ENCODE measurements around the gene GPBP1.
"Not testable (repeated sequence)": the region's sequence is repeated elsewhere in the genome, so short reads cannot be mapped to it uniquely, and the experiment has no call there.

GPBP1 gene, protein sequence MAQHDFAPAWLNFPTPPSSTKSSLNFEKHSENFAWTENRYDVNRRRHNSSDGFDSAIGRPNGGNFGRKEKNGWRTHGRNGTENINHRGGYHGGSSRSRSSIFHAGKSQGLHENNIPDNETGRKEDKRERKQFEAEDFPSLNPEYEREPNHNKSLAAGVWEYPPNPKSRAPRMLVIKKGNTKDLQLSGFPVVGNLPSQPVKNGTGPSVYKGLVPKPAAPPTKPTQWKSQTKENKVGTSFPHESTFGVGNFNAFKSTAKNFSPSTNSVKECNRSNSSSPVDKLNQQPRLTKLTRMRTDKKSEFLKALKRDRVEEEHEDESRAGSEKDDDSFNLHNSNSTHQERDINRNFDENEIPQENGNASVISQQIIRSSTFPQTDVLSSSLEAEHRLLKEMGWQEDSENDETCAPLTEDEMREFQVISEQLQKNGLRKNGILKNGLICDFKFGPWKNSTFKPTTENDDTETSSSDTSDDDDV

DNA sequence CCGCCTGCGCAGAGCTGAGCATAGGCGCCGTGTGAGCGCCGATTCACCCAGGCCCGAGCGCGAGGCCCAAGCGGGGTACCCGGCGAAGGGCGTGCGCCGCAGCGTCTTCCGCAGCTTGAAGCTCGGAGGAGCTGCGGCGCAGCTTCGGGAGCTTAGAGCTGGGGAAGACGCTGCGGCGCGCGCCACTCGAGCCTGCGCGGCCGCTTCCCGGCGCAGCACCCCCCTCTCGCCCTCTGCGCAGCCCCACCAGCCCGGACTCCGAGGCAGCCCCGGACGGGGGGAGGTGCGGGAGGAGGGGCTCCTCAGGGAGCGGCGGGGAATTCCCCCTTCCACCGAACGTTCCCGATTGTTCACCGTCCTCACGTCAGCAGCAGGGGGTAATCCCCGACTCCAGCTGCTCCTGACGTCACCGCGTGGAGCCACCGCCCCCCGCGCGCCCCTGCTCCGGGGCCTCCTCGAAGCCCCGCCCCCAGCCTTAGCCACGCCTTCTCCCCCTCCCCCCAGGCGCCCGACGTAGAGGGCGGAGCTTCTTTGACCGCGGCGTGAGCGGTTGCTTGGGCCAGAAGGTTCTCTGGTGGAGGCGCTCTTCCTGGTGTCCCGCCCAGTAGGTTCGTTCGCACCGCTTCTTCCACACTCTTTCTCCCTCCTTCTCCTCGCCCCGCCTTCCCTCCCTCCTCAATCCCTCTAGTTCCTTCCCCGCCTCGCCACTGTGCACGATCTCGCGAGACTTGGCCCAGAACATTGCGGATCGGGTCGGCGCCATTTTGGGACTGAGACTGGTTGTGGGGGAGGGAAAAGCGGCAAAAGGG lies at the start of gene GPBP1:
GPBP1 (plus strand) TSS at position 741 of the 809 bp plus-strand sequence. CDS start 40,072 bp downstream, outside the sequence.
- peak; percentile 95 to 100 (median 98) for DNase-seq
- intact Hi-C loops (cut with DNase I): loop anchor here (1.0 to 10.0 kb wide), 4 partner anchors 47 to 359 kb away; partner anchors contain the start of genes MAP3K1 and SETD9

DNA sequence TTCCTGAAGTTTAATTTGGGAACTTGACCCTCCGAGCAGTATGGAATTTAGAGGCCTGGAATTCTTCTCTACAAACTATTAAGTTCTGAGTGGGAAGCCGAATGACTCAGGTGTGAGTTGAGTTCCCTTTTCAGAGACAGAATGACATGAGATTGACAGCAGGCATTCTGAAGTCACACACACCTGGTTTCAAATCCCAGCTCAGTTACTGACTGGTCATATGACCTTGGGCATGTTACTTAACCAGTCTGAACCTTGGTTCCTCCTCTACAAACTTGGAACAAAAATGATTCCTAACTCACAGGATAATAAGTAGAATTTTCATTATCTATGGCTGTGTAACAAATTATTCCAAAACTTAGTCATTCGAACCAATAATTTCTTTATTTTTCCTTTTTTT lies 45.5 kb upstream of the GPBP1 start:
- intact Hi-C loops (cut with DNase I): no loop called here

DNA sequence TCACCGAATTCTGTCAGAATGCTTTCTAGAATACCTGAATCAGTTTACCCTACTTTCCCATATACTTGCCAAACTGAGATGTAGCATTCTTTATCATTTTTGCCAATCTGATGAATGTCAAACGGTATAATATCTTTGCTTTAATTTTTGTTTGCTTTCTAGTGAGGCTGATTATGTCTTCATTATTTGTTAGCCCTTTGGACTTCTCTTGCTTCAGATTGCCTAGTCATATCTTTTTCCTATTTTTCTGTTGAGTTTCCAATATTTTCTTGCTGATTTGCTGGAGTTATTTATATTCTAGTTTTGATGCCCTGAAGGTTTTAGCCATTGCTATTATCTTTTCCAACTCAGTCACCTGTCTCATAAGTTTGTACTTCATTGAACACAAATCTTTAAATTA lies 40.3 kb upstream of the GPBP1 start:
- no peak for DNase-seq
- intact Hi-C loops (cut with DNase I): no loop called here

More for the DNA sequence above, 45.5 kb upstream of the GPBP1 start:
- no peak for DNase-seq

DNA sequence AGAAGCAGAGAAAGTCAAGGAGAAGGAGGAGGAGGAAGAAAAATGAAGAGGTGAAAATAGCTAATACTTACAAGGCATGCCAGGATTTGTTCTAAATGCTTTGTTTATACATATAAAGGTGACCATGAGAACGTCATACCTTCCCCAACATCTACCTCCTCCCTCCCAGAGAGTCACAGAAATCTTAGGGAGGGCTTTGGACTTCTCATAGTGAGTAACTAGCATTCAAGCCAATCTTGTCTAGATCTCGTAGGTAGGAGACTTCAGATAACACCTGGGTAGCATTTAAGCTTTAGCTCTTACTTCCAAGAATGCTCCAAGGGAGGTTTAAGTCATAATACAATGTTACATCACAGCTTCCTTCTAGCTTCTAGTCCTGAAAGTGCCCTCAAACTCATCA lies 36.5 kb upstream of the GPBP1 start:
- intact Hi-C loops (cut with DNase I): no loop called here
- DNase-seq: no peak

DNA sequence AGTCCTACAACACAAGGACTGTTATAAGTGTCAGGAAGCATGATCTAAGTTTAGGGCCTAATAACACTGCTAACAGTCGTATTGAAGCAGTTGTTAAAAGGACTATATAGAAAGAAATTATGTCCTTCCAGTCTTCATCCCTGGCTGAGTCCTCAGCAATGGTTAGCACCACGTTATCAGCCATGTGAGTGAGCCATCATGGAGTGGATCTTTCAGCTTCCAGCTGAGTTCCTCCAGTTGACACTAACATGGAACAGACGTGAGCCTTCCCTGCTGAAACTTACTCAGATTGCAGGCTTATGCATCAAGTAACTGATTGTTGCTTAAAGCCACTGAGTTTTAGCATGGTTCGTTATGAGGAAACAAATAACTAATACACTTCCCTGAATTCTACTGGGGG lies 21.5 kb upstream of the GPBP1 start:
- intact Hi-C loops (cut with DNase I): no loop called here
- no peak for DNase-seq

DNA sequence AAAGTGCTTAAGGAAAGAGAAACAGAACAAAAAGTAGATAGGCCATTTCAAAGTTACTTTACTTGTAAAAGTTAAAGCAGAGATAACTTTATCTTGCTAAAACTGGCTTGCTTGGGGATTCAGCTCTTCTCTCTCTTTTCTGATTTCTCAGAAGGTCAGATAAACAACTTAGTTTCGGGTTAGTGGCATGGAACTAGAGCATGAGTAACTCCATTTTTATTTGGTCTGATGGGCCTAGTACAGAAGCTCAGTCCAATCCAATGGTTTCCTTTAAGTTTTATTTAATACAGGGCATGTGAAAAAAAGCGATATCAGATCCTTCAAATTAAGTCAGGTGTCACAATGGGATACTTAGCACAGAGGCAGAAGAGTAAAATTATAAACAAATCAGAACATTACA lies 18.8 kb upstream of the GPBP1 start:
- intact Hi-C loops (cut with DNase I): no loop called here
- DNase-seq: no peak

DNA sequence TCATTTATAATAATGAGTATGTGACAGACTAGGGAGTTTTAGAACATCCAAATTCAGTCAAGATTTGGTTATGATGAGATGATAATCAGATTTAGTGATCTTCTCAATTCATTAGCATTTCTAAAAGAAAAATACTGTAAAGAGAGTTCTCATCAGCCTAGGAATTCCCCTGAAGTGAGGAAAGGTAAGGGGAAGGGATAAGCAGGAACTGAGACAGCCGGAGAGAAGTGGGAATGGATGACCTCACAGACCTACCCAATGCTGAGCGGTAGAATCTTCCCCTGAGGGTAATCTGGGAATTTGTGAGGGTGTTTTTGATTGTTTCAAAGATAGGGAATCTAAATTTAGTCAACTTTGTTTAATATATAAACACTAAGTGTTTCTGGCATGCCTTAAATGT lies 16.7 kb upstream of the GPBP1 start:
- intact Hi-C loops (cut with DNase I): no loop called here
- DNase-seq: no peak

DNA sequence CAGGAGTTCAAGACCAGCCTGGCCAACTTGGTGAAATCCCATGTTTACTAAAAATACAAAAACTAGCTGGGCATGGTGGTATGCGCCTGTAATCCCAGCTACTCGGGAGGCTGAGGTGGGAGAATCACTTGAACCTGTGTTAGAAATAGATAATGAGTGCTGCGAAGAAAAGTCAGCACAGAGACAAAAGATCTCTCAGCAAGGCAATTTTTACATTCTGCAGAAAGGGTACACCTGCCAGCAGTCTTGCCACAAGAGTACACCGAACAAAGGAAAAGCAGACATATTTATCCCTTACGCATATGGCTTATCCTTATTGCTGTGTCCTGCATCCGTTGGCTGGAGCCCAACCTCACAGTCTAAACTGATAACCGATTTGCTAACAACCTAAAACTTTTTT lies 16.2 kb upstream of the GPBP1 start:
- DNase-seq: no peak
- intact Hi-C loops (cut with DNase I): no loop called here

DNA sequence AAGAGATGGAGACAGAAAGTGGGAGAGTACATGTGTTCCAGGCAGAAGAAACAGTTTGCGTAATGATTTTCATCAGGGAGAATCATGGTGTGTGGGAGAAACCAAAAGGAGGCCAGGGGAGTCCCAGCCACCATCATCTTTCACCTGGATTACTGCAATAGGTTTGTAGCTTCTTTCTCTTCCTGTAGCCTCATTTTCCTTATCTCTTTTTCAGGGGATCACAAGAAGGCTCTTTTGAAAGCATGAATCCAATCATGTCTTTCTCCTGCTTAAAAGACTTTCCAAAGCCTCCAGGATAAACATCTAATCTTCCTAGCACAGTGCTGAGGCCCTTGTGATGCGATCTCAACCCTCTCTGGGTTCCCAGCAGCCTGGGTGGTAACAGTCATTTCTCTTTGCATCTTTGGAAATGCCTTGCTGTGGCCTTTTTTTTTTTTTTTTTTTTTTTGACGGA lies 10.3 kb upstream of the GPBP1 start:
- intact Hi-C loops (cut with DNase I): no loop called here
- DNase-seq: no peak

DNA sequence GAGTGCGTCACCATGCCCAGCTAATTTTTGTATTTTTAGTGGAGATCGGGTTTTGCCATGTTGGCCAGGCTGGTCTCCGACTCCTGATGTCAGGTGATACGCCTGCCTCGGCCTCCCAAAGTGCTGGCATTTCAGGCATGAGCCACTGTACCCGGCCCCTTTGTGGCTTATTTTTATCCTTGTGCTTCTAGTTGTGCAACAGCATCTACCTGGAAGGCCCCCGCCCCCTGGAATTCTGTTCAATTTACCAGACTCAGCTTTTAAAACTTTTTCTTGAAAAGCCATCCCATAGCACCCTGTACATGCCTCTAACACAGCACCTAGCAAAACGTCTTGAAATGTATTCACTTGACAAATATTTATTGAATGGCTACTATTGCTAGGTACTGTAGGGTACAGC lies 9.7 kb upstream of the GPBP1 start:
- peak in 1 of 10 donors; percentile 62 for DNase-seq
- intact Hi-C loops (cut with DNase I): no loop called here

DNA sequence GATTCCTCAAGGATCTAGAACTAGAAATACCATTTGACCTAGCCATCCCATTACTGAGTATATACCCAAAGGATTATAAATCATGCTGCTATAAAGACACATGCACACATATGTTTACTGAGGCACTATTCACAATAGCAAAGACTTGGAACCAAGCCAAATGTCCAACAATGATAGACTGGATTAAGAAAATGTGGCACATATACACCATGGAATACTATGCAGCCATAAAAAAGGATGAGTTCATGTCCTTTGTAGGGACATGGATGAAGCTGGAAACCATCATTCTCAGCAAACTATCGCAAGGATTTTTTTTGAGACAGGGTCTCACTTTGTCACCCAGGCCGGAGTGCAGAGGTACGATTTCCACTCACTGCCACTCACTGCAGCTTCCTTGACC lies 8.7 kb upstream of the GPBP1 start:
- DNase-seq; intact Hi-C loops (cut with DNase I): not testable (repeated sequence)

DNA sequence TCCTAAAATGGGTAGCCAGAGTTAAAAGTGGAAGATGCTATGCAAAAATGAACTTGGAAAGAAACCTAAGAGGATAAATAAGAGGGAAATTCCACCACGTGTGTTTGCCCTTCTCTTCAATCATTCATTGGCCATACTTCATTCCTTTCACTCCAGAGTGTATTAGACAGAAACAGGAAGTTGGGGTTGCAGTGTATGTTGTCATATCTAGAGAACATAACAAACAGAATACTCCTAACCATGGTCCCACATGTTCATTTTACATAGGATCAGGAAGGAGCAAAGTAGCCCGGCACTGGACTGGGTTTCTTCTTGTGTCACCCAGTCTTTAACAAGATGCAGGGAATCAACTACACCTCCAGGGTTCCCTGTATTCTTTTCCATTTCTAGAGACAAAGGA lies 7.6 kb upstream of the GPBP1 start:
- no peak for DNase-seq
- intact Hi-C loops (cut with DNase I): no loop called here

DNA sequence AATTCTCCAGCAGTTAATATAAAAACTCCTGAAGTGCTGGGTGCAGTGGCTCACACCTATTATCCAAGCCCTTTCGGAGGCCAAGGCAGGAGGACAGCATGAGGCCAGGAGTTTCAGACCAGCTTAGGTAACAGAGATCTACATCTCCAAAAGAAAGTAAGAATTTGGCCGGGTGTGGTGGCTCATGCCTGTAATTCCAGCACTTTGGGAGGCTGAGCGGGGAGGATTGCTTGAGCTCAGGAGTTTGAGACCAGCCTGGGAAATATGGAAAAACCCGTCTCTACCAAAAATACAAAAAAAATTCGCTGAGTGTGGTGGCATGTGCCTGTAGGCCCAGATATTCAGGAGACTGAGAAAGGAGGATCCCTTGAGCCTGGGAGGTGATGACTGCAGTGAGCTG lies 6.7 kb upstream of the GPBP1 start:
- no peak for DNase-seq
- intact Hi-C loops (cut with DNase I): no loop called here

DNA sequence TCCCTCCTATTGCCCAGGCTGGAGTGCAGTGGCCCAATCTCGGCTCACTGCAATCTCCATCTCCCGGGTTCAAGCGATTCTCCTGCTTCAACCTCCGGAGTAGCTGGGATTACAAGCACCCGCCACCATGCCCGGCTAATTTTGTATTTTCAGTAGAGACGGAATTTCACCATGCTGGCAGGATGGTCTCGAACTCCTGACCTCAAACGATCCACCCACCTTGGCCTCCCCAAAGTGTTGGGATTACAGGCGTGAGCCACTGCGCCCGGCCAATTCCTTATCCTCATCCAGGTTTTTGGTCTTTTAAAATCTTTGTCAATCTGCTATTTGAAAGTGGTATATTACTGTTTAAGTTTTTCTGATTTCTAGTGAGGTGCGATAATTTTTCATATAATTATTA lies 3.7 kb upstream of the GPBP1 start:
- DNase-seq: not testable (repeated sequence)
- intact Hi-C loops (cut with DNase I): loop anchor here (10.0 kb wide), 1 partner anchor 355 kb away; the partner anchor contains the start of gene MAP3K1

DNA sequence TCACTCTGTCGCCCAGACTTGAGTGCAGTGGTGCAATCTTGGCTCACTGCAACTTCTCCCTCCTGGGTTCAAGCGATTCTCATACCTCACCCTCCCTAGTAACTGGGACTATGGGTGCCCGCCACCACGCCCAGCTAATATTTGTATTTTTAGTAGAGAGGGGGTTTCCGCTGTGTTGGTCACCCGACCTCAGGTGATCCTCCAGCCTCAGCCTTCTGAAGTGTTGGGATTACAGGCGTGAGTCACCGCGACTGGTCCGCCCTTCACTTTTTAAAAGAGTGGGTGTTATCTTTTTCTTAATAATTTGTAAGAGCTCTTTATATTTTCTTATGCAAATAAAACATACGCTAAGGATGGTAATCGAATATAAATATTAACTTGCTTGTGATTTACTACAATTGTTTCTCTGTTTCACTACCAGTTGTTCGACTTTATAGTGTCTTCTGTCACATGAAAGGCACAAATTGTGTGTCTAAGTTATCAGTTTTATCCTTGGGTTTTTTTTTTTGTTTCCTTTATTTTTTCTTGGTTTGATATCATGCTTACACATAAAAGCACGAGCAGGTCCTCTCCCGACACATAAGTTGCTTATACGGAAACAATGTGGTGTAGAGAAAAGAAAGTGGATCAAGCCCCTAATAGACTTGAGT lies 1.9 kb upstream of the GPBP1 start:
- intact Hi-C loops (cut with DNase I): loop anchor here (2.0 to 10.0 kb wide), 3 partner anchors 49 to 357 kb away; partner anchors contain the start of gene MAP3K1
- DNase-seq: no peak

DNA sequence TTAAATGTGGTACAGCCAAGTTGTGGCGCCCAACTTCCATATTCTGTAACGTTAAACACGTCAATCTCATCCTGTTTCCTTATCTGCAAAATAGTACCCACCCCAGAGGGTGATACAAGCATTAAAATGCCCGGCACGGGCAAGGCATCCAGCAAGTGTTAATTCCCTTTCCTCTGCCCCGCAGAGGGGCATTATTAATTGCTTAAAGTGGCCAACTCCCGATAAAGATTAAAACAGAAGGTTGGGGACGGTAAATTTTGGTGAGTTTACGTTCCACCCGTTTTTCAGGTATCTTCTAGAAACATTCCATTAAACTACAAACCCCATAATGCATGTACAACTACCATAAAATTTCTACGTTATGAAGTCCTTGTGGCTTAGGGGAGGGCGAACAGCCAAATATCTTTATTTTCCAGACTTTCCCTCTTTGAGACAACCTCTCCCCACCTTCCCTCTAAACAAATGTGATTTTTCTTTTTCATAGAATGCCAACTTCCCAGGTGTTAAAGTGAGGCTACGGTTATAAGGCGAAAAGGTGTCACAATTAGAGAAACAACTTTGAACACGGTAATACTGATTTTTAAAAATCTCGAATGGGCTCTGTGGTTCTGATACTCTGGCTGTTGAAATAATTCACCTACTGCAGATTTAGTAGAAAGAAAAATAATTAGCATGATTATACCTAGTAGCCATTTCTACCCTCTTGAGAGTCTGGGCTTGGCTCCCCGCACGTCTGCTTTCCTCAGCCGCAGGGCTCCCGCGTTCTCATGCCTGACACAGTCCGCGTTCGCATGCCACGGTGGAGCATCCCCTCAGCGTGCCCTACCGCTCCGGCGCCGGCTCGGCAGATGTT lies 1.2 kb upstream of the GPBP1 start:
- DNase-seq: peak in 1 of 10 donors; percentile 67
- intact Hi-C loops (cut with DNase I): loop anchor here (1.0 to 10.0 kb wide), 4 partner anchors 48 to 358 kb away; partner anchors contain the start of genes MAP3K1 and SETD9

DNA sequence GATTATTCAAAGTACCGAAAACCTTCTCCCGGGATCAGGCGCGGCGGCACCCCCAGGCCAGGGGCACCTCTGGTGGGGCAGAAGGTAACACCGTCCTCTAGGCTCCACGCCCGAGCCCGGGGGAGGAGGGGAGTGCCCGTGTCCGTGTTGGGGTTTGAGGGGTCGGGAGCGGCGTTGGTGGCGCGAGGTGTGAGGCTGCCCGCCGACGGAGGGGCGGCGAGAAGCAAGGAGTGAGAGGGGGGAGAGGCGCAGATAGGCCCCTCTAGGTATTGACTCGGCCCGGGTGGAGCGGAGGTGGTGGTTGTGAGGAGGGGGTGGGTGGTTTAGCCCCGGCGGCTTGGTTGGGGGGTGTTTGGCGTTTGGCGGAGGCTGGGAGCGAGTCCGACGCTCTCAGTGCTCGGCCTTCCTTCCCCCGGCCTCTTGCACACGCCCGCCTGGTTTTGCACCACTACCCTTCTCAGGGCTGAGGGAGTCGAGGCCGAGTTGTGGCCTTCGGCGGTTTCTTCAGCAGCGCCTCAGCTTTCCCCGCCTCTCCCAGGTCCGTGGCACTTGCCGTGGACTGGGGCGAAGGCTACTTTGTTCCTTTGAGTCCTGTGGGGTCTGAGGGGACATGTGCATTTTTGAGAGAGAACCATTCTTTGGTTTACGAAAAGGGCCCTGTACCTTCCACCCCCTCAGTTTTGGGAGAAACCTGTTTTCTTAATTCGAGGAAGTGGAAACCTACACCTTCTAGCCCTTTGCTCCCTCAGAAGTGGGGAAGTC lies 450 bp downstream of the GPBP1 start:
- intact Hi-C loops (cut with DNase I): loop anchor here (10.0 kb wide), 1 partner anchor 360 kb away; the partner anchor contains the start of gene MAP3K1
- DNase-seq: peak in 8 of 10 donors; percentile 18 to 87 (median 29)

DNA sequence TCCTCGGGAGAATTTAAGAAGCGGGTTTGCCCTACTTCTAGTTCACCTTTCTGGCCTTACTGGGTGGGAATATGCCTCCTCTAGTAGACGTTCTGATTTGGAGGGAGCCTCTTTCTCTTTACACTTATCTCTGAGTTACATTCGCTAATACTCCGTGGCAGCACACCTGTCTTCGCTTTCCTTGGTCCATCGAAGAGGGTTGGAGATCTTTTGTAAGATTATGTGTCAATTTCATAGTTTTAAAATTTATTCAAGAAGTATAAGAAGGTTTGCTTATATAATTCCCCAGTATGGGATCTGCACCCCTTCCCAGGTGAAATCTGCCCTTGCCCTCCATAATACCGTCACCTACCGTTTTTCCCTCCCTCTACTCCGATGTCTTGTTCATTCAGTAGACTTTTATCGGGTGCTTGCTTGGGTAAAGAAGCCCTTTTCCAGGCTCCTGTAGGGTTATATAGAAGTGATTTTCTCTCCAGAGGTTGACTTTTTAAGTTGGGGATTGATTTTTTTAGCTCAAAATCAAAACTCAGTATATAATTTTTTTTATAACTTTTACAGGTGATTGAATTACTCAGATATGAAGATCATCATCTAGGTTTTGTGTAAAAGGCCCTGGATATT lies 1.1 kb downstream of the GPBP1 start:
- DNase-seq: no peak
- intact Hi-C loops (cut with DNase I): loop anchor here (10.0 kb wide), 1 partner anchor 360 kb away; the partner anchor contains the start of gene MAP3K1
